Body of pancreas (tissue), 4 donors: ENCODE measurements around the gene RBFOX2. TPM values are rescaled to one million over a fixed set of nuclear protein-coding genes. Genes with fewer than 3 reads are reported as not detected.

ENCODE experiments used
- ATAC-seq: fragments of 150-250 bp; one replicate; pipeline ENCODE4 v1.9.1; 2016
- DNase-seq, 4 donors: peaks; one replicate each; pipeline ENCODE4 v3.0.0-alpha.2; 2019
- H3K27ac ChIP-seq, 4 donors: fragments of 200-600 bp; sonication (generic); 1 replicate in 3 of 4; 2 replicates in 1 of 4; pipeline versions ENCODE4 v1.5.1 to v1.6.1; 2016 to 2019; ENCODE audit warnings: mild to moderate bottlenecking in 1 of 4, mixed read lengths in 1 of 4, moderate library complexity in 1 of 4
- H3K27me3 ChIP-seq, 2 donors: fragments of 200-600 bp; sonication (generic); one replicate each; pipeline ENCODE4 v1.6.0; 2016; ENCODE audit warnings: mild to moderate bottlenecking in 1 of 2
- H3K36me3 ChIP-seq, 2 donors: fragments of 200-600 bp; sonication (generic); replicated peaks in 1 of 2; 2 replicates each; pipeline ENCODE4 v1.5.1; 2016; ENCODE audit warnings: low read depth in 2 of 2; ENCODE audit not compliant: insufficient read depth in 1 of 2
- H3K4me1 ChIP-seq: fragments of 200-600 bp; sonication (generic); one replicate; pipeline ENCODE4 v1.6.0; 2016
- H3K4me3 ChIP-seq, 2 donors: fragments of 200-600 bp; sonication (generic); 1 replicate in 1 of 2; 2 replicates in 1 of 2; pipeline ENCODE4 v1.5.1; 2016 to 2019
- H3K9me3 ChIP-seq, 3 donors: fragments of 200-600 bp; sonication (generic); 1 replicate in 2 of 3; 2 replicates in 1 of 3; pipeline ENCODE4 v1.5.1; 2016
- POLR2A ChIP-seq, 3 donors: fragments of 450-650 bp; IDR thresholded peaks; one replicate each; pipeline ENCODE4 v1.6.1; 2016; ENCODE audit warnings: antibody characterized with exemption in 3 of 3, mild to moderate bottlenecking in 2 of 3
- WGBS, 2 donors: methylation state at CpG; one replicate each; pipeline ENCODE4 v1.1.5; 2017; 5-methylcytosine and 5-hydroxymethylcytosine counted together
- intact Hi-C: fragments of 100-400 bp; cut with DNase I; formaldehyde crosslinking; loops from one replicate; pipeline ENCODE4 v1.15.1; 2023
- total RNA-seq, 2 donors: library from RNA; depleted of rRNA; stranded (reverse); fragments of >200 nt; gene quantifications; one replicate each; pipeline ENCODE4 v1.1.0, GENCODE V29; 2016
- TF ChIP-seq, protein P1 (sequence below), 7 experiments: fragments of 450-650 bp in 4 of 7; fragments of 200-600 bp in 3 of 7; sonication (generic) in 3 of 7; IDR thresholded peaks; one replicate each; pipeline ENCODE4 v1.5.1; 2016 to 2019; ENCODE audit warnings: antibody characterized with exemption in 7 of 7

Gene RBFOX2
- total RNA-seq, 2 donors from 2014 or later, result 28.7 to 31.1 TPM

DNA sequence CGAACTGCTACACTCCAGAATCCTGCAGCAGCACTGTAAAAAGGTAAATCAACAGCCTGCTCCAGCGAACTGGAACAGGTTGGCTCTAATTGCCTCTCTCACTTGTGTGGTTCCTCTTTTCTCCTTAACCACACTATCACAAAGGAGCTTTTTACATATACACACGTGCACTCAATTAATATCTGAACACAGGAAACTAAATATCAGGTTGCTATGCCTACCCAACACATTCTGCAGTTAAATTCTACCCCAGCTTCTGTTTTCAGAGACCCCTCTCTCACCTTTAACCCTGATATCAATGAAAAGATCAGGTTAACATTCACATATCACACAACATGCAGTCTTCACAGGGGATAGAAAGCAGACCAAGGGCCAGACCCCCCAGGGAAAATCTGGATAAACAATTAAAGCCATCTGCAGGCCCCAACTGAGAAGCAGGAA lies 11.0 kb downstream of the RBFOX2 start:
- intact Hi-C loops, result no loop called here
- Histone ChIP-seq H3K27me3 (no peaks in the 10 kb centered on the region), H3K36me3 (no peaks in the 10 kb centered on the region), H3K4me3 (no peak overlapping the region), H3K4me1 (peaks cover 52% of the 10 kb centered on the region), H3K9me3 (no peaks in the 10 kb centered on the region), H3K27ac (no peak overlapping the region)
- ATAC-seq (no peak), DNase-seq (no peak)
- WGBS, 2 donors, result 44 to 71% methylated on average over 3 of the region's 3 CpGs
- no peak for TF ChIP-seq POLR2A (IDR thresholded peaks at IDR 0.05)
- TF ChIP-seq, protein P1, sequence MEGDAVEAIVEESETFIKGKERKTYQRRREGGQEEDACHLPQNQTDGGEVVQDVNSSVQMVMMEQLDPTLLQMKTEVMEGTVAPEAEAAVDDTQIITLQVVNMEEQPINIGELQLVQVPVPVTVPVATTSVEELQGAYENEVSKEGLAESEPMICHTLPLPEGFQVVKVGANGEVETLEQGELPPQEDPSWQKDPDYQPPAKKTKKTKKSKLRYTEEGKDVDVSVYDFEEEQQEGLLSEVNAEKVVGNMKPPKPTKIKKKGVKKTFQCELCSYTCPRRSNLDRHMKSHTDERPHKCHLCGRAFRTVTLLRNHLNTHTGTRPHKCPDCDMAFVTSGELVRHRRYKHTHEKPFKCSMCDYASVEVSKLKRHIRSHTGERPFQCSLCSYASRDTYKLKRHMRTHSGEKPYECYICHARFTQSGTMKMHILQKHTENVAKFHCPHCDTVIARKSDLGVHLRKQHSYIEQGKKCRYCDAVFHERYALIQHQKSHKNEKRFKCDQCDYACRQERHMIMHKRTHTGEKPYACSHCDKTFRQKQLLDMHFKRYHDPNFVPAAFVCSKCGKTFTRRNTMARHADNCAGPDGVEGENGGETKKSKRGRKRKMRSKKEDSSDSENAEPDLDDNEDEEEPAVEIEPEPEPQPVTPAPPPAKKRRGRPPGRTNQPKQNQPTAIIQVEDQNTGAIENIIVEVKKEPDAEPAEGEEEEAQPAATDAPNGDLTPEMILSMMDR (IDR thresholded peaks at IDR 0.05), result no peak

GRCh38 chr22:36016684-36017083 lies 11.9 kb downstream of the RBFOX2 start:
- Histone ChIP-seq H3K4me1 (peaks cover 42% of the 10 kb centered on the region), H3K4me3 (no peak overlapping the region), H3K9me3 (no peaks in the 10 kb centered on the region), H3K27me3 (no peaks in the 10 kb centered on the region), H3K36me3 (no peaks in the 10 kb centered on the region), H3K27ac (peak overlapping the region in 1 of 4 donors; percentile 16)
- TF ChIP-seq POLR2A (IDR thresholded peaks at IDR 0.05), result no peak
- TF ChIP-seq, protein P1 (IDR thresholded peaks at IDR 0.05), result no peak
- 47 to 51% methylated on average over 2 of the region's 2 CpGs for WGBS, 2 donors
- no peak for DNase-seq
- intact Hi-C loops, result no loop called here
- ATAC-seq, result no peak

DNA sequence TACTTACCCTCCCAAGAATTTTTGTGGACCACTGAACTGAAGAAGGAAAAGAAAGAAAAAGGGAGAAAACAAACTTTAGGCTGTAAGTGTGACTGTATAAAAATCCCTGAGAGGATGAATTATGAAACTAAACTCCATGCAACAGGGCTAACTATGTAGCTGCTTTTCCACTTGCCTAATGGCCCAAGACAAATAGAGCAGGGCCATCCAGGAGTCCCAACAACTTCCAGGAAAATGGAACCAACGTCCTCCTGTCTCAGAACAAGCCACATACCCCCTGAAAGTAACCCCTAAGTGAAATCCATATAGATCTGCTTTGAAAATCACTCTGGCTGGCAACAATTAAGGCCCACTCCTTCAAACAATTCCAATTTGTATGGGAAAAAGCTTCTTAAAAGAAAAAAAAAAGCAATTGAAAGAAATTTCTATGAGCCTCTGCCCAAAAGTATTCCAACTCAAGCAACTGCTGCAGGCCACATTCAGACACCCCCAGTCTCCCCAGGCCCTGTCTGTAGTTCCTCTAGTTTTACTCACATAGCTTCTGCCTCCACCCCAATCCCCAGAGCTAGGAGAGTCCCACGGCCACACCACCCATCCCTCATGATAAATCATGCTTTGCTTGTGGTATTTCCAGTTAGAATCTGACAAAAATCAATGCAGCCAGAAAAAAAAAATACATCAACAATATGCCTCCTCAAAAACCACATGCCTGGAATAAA lies 12.7 kb downstream of the RBFOX2 start:
- Histone ChIP-seq H3K27ac (peak overlapping the region in 1 of 4 donors; percentile 9), H3K4me1 (peaks cover 41% of the 10 kb centered on the region), H3K9me3 (no peaks in the 10 kb centered on the region), H3K27me3 (no peaks in the 10 kb centered on the region), H3K4me3 (no peak overlapping the region), H3K36me3 (no peaks in the 10 kb centered on the region)
- ATAC-seq, result no peak
- intact Hi-C loops, result no loop called here
- TF ChIP-seq POLR2A (IDR thresholded peaks at IDR 0.05), result no peak
- TF ChIP-seq, protein P1 (IDR thresholded peaks at IDR 0.05), result no peak
- DNase-seq, result no peak
- 51 to 53% methylated on average over 2 of the region's 2 CpGs for WGBS, 2 donors

DNA sequence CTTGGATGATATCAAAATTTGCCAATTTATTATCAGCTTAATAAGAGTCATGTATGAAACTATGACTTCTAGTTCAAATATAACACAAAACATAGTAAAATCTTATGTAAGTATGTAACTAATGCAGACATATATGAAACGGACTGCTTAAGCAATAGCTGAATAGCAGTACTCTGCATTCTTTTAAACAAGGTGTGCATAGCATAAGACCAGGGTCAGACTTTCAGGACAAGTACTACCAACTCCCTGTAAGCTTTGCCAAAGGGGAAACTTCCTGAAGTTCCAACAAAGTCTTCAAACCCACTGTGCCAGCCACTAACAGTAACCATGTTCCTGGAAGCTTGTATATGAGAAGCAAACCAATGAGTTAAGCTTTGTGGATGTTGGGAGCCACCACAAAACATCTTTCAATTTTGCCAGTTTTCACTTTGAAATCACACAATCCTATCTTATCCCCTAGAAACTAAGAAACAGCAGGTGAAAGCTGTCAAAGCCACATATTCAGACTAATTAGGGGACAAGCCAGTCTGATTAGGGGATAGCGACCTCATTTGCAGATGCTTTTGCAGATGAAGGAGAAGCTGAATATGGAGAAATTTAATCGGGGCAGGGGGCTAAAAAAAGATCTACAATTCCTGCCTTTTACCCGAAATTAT lies 13.3 kb downstream of the RBFOX2 start:
- Histone ChIP-seq H3K4me3 (no peak overlapping the region), H3K27me3 (no peaks in the 10 kb centered on the region), H3K36me3 (no peaks in the 10 kb centered on the region), H3K9me3 (no peaks in the 10 kb centered on the region), H3K27ac (no peak overlapping the region), H3K4me1 (peaks cover 48% of the 10 kb centered on the region)
- TF ChIP-seq, protein P1 (IDR thresholded peaks at IDR 0.05), result no peak
- no peak for TF ChIP-seq POLR2A (IDR thresholded peaks at IDR 0.05)
- DNase-seq (no peak), ATAC-seq (no peak)
- intact Hi-C loops, result no loop called here
- 63 to 66% methylated on average over 4 of the region's 4 CpGs for WGBS, 2 donors
